ENCODE data around the gene MTRR. TPM values are rescaled to one million over a fixed set of nuclear protein-coding genes. Genes with fewer than 3 reads are reported as not detected.

Gene MTRR
- total and polyA plus RNA-seq, 9 of the 15 experiments (the other 6 are each of a cell fraction or from before 2014, with no cell fraction given), result 39.3 to 84.6 (median 66.2) TPM

DNA sequence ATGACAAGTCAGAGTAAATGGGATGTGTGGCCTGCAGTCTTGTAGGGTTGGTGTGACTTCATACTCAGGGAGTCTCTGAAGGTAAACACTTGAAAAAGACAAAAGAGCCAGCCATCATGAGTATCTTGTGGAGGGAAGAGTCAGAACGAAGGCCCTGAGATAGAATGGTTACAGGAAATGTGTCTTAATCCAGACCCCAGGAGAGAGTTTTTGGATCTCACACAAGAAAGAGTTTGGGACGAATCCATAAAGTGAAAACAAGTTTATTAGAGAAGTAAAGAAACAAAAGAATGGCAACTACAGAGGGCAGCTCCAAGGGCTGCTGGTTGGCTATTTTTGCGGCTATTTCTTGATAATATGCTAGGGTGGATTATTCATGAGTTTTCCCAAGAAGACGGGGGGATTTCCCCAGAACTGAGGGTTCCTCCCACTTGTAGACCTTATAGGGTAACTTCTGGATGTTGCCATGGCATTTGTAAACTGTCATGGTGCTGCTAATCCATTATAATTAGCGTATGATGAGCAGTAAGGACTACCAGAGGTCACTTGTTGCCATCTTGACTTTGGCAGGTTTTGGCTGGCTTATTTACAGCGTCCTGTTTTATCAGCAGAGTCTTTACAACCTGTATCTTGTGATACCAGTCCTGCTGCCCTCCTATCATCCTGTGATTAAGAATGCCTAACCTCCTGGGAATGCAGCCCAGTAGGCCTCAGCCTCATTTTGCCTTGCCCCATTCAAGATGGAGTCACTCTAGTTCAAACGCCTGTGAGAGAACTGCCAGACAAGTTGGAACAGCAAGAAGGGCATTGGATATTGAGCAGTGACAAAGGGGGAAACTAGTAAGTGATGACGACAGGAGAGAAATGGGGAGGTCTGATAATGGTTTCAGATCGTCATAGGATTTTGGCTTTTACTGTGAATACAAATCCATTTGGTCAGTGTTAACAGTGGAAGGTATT is 34.0 kb downstream of the MTRR start (continued):
- TF ChIP-seq POLR2G (IDR thresholded peaks at IDR 0.05; ENCODE audit: low read depth, low read length), result 0 out of 2 replicates have a peak, but pooled peaks have one; percentile 17
- no peak for TF ChIP-seq MYC (IDR thresholded peaks at IDR 0.05; ENCODE audit: low read depth, low read length)
- no peak for TF ChIP-seq MYC (CRISPR knock-in tag; IDR thresholded peaks at IDR 0.05; ENCODE audit: borderline replicate concordance, low read depth)
- peak; percentile 58; the same call in 1 of the 2 replicates for TF ChIP-seq ZNF311 (CRISPR knock-in tag; IDR thresholded peaks at IDR 0.05)
- TF ChIP-seq DMBX1 (CRISPR knock-in tag; IDR thresholded peaks at IDR 0.05; ENCODE audit: borderline replicate concordance), result 0 out of 2 replicates have a peak, but pooled peaks have one; percentile 48
- TF ChIP-seq, protein P1, sequence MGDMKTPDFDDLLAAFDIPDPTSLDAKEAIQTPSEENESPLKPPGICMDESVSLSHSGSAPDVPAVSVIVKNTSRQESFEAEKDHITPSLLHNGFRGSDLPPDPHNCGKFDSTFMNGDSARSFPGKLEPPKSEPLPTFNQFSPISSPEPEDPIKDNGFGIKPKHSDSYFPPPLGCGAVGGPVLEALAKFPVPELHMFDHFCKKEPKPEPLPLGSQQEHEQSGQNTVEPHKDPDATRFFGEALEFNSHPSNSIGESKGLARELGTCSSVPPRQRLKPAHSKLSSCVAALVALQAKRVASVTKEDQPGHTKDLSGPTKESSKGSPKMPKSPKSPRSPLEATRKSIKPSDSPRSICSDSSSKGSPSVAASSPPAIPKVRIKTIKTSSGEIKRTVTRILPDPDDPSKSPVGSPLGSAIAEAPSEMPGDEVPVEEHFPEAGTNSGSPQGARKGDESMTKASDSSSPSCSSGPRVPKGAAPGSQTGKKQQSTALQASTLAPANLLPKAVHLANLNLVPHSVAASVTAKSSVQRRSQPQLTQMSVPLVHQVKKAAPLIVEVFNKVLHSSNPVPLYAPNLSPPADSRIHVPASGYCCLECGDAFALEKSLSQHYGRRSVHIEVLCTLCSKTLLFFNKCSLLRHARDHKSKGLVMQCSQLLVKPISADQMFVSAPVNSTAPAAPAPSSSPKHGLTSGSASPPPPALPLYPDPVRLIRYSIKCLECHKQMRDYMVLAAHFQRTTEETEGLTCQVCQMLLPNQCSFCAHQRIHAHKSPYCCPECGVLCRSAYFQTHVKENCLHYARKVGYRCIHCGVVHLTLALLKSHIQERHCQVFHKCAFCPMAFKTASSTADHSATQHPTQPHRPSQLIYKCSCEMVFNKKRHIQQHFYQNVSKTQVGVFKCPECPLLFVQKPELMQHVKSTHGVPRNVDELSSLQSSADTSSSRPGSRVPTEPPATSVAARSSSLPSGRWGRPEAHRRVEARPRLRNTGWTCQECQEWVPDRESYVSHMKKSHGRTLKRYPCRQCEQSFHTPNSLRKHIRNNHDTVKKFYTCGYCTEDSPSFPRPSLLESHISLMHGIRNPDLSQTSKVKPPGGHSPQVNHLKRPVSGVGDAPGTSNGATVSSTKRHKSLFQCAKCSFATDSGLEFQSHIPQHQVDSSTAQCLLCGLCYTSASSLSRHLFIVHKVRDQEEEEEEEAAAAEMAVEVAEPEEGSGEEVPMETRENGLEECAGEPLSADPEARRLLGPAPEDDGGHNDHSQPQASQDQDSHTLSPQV (IDR thresholded peaks at IDR 0.05), result peak; percentile 90
- no peak for TF ChIP-seq NR2C1 (IDR thresholded peaks at IDR 0.05)
- peak; percentile 34; the same call in 1 of the 2 replicates for TF ChIP-seq NR2C1 (tag; IDR thresholded peaks at IDR 0.05)

Data from K562 (cell line).